Frontal cortex (tissue), 4 donors: Measurements from ENCODE around the gene PSMG4. TPM values are rescaled to one million over a fixed set of nuclear protein-coding genes. Genes with fewer than 3 reads are reported as not detected.

Experiments used
- DNase-seq, 2 donors: peaks; one replicate each; pipeline ENCODE4 v3.0.0; 2012; ENCODE audit warnings: low spot score in 2 of 2
- FAIRE-seq: peaks from 2 replicates; lab custom pipeline; 2012; peaks lifted over from hg19 to GRCh38; lab: Jason Lieb, UNC
- total RNA-seq: library from RNA; depleted of rRNA; stranded (reverse); fragments of >200 nt; gene quantifications from one replicate; pipeline ENCODE4 v1.2.3, GENCODE V29; 2014
- donor health status: control.
- donor health status: control.
- donor health status: control.

Gene PSMG4
- total RNA-seq, 1 donor from 2014 or later = 32.2 TPM

GRCh38 chr6:3269281-3269975, 10.7 kb downstream of the PSMG4 start:
- FAIRE-seq (no peak), DNase-seq (no peak)

DNA sequence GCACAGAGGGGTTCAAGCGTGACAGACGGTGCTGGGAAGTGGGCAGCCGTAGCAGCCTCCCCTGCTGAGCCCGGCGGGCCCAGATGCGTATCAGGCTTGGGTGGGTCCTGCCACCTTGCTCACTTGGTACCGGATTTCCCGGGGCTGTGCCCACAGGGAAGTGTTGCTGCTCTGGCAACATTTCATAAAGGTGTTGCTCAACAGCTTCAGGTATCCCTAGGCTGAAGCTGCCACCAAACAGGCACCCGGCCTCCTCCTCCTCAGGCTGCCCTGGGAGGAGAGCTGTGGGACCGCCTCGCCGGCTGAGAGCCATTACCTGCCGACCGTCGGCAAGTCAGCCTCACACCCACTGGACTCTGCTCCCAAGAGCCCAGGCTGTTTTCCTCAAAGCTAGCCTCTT, 11.5 kb downstream of the PSMG4 start:
- FAIRE-seq (no peak), DNase-seq (no peak)

- no peak for FAIRE-seq
- no peak for DNase-seq
Measured at GRCh38 chr6:3271756-3272155, 13.0 kb downstream of the PSMG4 start.

DNA sequence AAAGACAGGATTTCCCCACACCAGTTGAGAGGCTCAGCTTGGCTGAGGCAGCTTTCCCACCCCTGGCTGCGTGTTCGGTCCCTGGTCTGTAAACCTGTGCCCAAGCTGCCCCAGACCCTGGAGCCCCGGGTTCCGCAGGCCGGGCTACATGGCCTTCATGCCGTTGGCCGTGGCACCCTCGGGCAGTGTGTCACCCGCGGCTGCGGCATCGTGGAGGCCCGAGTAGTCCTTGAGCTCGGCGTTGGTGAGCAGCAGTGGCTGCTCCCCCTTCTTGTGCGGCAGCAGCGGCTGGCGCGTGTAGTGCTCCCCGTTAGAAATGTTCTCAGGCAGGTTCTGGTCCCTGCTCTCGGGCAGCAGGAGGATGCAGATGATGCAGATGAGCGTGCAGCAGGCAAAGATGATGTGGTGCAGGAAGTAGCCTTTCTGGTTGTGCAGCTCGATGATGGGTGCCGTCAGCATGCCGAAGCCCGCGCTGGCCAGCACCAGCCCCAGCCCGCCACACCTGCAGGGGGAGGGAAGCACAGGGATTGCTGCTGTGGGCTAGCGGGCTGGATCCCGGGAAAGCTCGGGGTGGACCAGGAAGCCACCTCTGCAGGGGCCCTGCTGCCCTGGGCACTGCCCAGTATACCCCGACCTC, 14.3 kb downstream of the PSMG4 start:
- FAIRE-seq = no peak
- DNase-seq = no peak

DNA sequence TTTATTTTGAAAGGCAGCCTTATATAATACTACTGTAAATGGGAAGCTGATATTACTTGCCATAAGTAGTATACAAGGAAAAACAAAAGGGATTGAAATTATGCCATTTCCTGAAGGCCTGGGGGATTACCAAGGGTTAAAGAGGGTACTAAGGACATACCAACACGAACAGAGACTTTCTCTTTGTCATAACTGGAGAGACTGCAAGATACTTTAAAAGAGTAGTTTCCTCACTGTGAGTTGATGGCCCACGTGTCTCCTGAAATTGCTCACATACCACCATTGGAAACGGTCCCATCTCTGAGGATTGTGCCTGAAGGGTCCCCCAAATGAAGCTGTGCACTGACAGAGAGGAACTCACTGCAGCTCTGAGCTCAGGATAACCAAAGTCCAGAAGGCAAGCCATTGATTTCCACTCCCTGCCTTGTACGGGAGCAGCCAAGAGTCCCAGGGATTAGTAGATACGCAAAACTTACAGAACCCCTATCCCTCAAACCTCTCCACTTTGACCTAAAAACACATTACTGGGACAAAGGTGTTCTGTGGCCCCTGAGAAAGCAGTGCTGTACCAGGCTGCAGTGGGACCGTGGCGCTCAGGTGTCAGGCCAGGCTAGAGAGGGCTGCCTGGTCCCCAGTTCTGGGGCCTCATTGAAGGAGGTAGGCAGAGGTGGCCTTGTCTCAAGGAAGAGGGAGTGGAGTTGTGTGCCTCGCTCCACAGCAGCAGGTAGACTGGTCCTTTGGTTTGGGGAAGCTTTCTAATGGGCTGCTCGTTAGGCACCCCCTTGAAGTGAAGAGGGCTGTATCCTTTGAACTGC, 15.2 kb downstream of the PSMG4 start:
- no peak for DNase-seq
- no peak for FAIRE-seq

DNA sequence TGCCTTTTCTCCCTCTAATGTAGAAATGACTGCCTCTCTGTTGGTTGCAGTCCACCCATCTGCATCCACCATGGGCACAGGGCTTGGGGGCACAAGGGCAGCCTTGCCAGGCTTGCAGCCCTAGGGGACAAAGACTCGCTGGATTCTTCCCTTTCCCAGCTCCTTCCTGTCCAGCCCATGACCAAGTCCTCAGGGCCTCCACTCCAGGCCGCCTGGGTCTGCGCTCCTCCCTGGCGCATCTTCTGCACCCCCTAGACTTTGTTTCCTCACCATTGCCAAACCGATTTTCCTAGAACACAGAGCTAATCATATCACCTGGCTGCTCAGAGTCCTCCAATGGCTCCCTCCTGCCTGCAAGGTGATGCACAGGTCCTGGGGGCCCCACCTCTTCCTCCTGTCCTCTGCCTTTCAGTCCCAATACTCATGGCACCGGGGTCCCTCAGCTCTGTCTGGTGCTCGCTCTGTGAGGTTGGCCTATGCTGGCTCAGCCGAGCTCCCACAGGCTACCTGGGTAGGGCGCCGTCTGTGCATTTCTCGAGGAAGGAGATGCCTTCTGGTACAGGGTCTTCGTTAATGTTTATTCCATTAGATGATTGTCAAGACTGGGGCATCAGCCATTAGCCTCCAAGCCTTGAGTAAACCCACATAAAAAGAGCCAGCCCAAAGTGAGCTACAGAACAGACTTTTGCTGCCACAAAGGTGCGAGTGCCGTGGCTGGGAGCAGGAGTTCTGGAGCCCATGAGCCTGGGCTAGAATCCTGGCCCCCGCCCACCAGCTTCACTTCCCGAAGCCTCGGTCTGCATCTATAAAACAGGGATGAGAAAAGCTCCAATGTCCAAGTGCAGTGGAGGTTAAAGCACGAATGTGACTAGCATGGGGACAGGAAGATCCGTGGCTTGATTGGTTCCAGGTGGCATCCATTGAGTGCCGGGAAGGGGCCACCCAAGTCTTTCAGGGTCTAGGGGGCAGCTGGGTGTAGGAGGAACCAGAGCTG, 17.7 kb downstream of the PSMG4 start:
- DNase-seq (no peak), FAIRE-seq (no peak)

GRCh38 chr6:3277251-3277650, 18.5 kb downstream of the PSMG4 start:
- FAIRE-seq = no peak
- no peak for DNase-seq

DNA sequence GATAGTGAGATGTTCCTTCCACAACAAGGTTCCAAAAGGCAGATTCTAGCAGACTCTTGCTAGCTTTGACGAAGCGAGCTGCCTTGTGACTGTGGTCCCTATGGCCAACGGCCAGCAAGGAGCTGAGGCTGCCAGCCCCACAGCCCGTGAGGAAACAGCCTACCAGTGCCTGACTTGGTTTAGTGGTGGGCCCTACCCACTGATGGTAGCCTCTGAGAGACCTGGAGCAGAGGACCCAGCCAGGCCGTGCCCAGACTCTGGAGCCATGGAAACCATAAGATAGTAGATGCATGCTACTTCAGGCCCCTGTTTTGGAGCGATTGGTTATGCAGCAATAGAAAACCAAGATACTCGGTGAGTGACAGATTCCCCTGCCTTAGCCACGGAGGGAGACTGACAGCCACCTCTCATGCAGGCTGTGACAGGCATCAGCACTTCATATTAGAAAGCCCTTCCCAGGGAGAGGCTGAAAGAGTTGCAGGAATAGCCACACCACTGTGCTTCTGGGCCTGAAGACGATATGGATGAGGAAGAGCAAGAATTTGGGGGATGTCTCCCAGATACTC, 19.2 kb downstream of the PSMG4 start:
- FAIRE-seq = no peak
- no peak for DNase-seq

- FAIRE-seq (no peak), DNase-seq (no peak)
Measured at GRCh38 chr6:3278691-3279090, 19.9 kb downstream of the PSMG4 start.

GRCh38 chr6:3280091-3280490, 21.3 kb downstream of the PSMG4 start:
- no peak for FAIRE-seq

DNA sequence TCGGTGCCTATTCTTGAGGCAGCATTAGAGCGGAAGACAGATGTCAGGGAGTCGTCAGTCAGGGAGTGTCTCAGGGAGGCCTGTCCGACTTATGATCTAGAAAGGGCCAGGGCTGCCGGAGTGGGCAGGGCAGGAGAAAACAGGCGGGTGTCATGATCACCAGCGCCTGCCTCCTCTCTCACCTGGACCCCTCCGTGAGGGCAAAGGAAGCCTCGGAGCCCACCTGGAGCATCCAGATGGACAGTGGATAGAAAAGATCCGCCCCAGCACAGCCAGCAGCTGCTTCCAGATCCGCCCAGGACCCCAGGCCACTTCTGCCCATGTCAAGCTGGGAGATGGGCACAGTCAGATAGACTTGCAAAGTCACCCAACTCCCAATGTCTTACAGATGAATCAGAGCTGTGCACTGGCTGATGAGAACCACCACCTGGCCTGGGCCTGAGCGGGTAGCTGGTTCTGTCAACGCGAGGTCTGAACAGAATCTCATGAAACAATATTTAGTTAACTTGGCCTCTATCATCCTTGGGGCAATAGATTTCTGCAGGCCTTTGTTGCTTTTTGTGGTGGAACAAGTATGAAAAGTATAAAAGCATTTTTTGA, 22.2 kb downstream of the PSMG4 start:
- DNase-seq (no peak), FAIRE-seq (no peak)

More at GRCh38 chr6:3280091-3280490, 21.3 kb downstream of the PSMG4 start:
- DNase-seq = no peak

DNA sequence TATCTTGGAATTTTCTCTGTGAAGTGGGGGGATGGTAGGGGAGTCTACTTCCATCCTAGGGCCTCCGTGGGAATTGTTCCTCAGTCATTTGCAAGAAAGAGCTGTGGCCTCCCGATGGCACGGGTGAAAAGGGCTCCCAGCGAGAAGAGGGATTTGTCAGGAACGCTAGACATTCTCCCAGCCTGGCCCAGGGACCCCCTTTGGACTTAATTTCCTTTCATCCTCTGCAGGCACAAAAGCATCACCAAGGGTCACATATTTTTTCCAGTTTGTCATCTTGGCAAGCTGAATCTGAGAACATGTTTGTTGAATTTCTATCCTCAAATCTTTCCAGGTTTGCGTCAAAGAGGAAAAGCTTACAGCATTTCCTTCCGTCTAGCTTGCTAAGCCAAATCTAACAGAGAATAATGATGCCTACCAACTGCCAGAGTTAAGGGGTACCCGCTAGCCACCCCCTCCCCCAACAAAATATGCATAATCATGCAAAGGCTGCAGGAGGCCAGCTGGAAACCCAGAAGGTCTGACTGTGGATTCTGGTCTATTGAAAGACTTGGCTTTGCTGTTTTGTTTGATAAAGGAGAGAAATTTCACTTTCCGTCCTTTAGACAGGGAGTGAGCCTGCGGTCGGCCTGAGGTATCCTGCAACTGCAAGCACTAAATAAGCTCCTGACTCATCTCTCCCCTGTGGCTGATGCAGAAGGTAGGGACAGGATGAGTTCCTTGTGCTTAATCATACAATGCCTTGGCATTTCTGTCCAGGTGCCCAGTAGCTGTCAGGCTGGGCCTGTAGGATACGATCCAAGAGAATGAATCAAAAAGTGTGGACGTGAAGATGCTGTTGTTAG, 23.1 kb downstream of the PSMG4 start:
- FAIRE-seq = no peak
- peak in 1 of 2 donors; percentile 48 for DNase-seq

GRCh38 chr6:3282476-3283236, 23.9 kb downstream of the PSMG4 start:
- FAIRE-seq = no peak
- no peak for DNase-seq

DNA sequence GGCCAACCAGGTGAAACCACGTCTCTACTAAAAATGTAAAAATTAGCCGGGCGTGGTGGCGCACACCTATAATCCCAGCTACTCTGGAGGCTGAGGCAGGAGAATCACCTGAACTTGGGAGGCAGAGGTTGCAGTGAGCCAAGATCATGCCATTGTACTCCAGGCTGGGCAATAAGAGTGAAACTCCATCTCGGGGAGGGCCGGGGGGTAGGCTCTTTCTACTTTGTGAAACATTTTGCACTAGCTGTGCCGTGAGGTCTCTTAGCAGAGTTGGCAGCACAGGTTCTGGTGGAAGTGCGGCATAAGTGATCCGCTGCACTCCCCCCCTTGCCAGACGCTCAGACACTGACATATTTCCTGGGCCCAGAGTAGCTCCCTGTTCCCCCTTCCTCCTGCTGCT, 24.5 kb downstream of the PSMG4 start:
- FAIRE-seq = no peak
- DNase-seq = no peak

- FAIRE-seq = no peak
- no peak for DNase-seq
Measured at GRCh38 chr6:3283641-3284435, 25.1 kb downstream of the PSMG4 start.

DNA sequence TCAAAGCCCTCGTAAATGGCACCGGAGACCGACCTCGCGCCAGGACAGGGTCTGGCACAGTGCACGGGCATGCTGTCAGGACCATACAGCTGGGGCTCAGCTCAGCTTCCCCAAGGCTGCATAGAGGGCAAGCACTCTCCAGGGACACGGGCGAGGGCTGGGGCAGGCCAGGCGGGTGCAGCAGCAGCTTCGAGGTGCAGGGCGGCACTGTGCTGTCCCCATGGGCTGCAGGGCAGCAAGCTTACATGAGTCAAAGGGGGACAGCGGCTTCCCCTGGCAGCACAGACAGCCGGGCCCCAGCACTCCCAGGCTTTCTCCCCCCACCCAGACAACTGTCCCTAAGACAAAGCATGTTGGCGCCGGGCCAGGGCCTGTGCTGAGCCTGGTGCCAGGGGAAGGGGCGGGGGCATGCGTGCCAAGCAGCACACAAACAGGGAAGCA, 25.7 kb downstream of the PSMG4 start:
- peak in 1 of 2 donors; percentile 36 for DNase-seq
- no peak for FAIRE-seq
